Fibroblast of lung (primary cell): ENCODE data around the gene FLNC. TPM values are rescaled to one million over a fixed set of nuclear protein-coding genes. Genes with fewer than 3 reads are reported as not detected.

Experiments used
- DNase-seq, 2 donors: peaks; one replicate each; pipeline versions ENCODE4 v3.0.0 to v3.0.0-alpha.2; 2010; ENCODE audit warnings: low read depth in 2 of 2
- H2AFZ ChIP-seq: 2 replicates; pipeline ENCODE4 v1.5.1; 2012; ENCODE audit warnings: low read length, control low read depth, inconsistent platforms
- H3K27ac ChIP-seq: 2 replicates; pipeline ENCODE4 v1.5.1; 2011; ENCODE audit warnings: low read length, control low read depth; ENCODE audit not compliant: insufficient read depth
- H3K27me3 ChIP-seq: 2 replicates; pipeline ENCODE4 v1.5.1; 2011; ENCODE audit warnings: mild to moderate bottlenecking, low read length; ENCODE audit not compliant: control insufficient read depth, insufficient read depth
- H3K36me3 ChIP-seq: 2 replicates; pipeline ENCODE4 v1.5.1; 2011; ENCODE audit warnings: low read length; ENCODE audit not compliant: control insufficient read depth, insufficient read depth
- H3K4me1 ChIP-seq: 2 replicates; pipeline ENCODE4 v1.5.1; 2011; ENCODE audit warnings: low read length; ENCODE audit not compliant: control insufficient read depth, insufficient read depth; ENCODE audit errors: extremely low read depth
- H3K4me2 ChIP-seq: 2 replicates; pipeline ENCODE4 v1.5.1; 2011; ENCODE audit warnings: low read length, control low read depth; ENCODE audit not compliant: insufficient read depth; ENCODE audit errors: extremely low read depth
- H3K4me3 ChIP-seq, 4 experiments: fragments of 200-600 bp in 1 of 4; sonication (generic) in 1 of 4; replicated peaks in 1 of 4; 2 replicates each; pipeline ENCODE4 v1.5.1; 2011 to 2016; ENCODE audit warnings: low read length in 4 of 4, low read depth in 3 of 4, mild to moderate bottlenecking in 3 of 4, control low read depth in 2 of 4, inconsistent platforms in 1 of 4, mixed read lengths in 1 of 4; ENCODE audit not compliant: insufficient read depth in 1 of 4; ENCODE audit errors: control extremely low read depth in 1 of 4
- H3K79me2 ChIP-seq: 2 replicates; pipeline ENCODE4 v1.5.1; 2012; ENCODE audit warnings: mild to moderate bottlenecking, low read length, inconsistent platforms; ENCODE audit not compliant: control insufficient read depth, insufficient read depth
- H3K9ac ChIP-seq: 2 replicates; pipeline ENCODE4 v1.5.1; 2011; ENCODE audit warnings: mild to moderate bottlenecking, low read length, control low read depth; ENCODE audit not compliant: insufficient read depth
- H3K9me3 ChIP-seq: 2 replicates; pipeline ENCODE4 v1.5.1; 2012; ENCODE audit warnings: low read depth, low read length; ENCODE audit not compliant: control insufficient read depth, insufficient read depth
- H4K20me1 ChIP-seq: 2 replicates; pipeline ENCODE4 v1.5.1; 2011; ENCODE audit warnings: low read length; ENCODE audit not compliant: control insufficient read depth, insufficient read depth; ENCODE audit errors: extremely low read depth
- EZH2 ChIP-seq: IDR thresholded peaks from 2 replicates; pipeline ENCODE4 v1.5.1; 2012; ENCODE audit warnings: low read length, control low read depth, mild to moderate bottlenecking; ENCODE audit errors: missing control alignments
- polyA plus RNA-seq, 2 donors: library from polyadenylated mRNA; depleted of rRNA in 1 of 2; stranded (reverse) in 1 of 2; unstranded in 1 of 2; fragments of >200 nt; gene quantifications; 2 replicates each; pipeline ENCODE4 v1.2.1, GENCODE V29; 2011 to 2012; ENCODE audit warnings: missing spikeins in 1 of 2
- total RNA-seq: library from RNA; depleted of rRNA; stranded (reverse); fragments of >200 nt; gene quantifications from 2 replicates; pipeline ENCODE4 v1.2.1, GENCODE V29; 2014
- TF ChIP-seq, protein P1 (sequence below), 2 donors: IDR thresholded peaks in 1 of 2; conservative IDR thresholded peaks in 1 of 2; 1 replicate in 1 of 2; 2 replicates in 1 of 2; pipeline ENCODE4 v1.5.1; 2011 to 2012; ENCODE audit warnings: low read length in 2 of 2, control low read depth in 1 of 2, inconsistent platforms in 1 of 2, low read depth in 1 of 2, mild to moderate bottlenecking in 1 of 2

FLNC gene
- total and polyA plus RNA-seq, 2 donors (not counting 1 experiment from before 2014, with no cell fraction given) = 29.3 to 191 TPM

DNA sequence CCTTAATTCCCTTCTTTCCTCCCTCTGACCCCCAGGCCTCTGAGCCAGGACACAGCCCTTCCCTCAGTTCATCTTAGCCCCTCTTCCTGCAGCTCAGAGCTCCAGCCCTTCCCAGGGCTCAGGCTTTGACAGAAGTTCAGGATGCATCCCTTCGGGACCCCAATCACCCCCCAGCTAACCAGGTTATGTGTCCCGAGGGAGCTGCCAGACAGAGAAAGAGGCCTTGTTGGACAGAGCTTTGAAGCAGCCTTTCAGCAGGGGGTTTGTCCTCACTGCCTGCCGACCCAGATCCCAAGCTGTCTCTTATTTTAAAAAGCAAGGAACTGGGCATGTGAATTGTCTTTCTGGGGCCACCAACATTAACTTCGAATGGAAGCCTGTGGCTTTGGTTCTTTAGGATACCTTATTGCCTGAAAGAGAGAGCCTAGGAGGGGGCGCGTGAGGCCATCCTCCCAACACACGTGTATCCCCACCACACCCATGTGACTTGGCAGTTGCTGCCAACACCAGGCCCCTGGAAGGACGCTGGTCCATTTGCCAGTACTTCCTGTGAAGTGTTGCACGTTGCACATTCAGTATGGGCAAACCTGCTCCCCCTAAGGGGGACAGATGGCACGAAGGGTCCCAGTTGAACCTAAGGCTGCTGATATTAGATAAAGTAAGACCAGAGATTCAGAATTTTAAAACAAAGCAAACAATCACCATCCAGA, 37.6 kb upstream of the FLNC start:
- Histone ChIP-seq H3K9me3 (no peaks in the 10 kb centered on the region), H4K20me1 (no peaks in the 10 kb centered on the region), H3K4me1 (peaks cover 2% of the 10 kb centered on the region), H3K4me2 (no peak overlapping the region), H3K27ac (no peak overlapping the region), H2AFZ (no peak overlapping the region), H3K79me2 (no peaks in the 10 kb centered on the region), H3K4me3 (peak overlapping the region in 3 of 4 experiments; percentile 6 to 88 (median 27)), H3K36me3 (no peaks in the 10 kb centered on the region), H3K9ac (no peak overlapping the region), H3K27me3 (peaks cover 7% of the 10 kb centered on the region)
- DNase-seq = no peak
- no peak for TF ChIP-seq EZH2
- TF ChIP-seq, protein P1, sequence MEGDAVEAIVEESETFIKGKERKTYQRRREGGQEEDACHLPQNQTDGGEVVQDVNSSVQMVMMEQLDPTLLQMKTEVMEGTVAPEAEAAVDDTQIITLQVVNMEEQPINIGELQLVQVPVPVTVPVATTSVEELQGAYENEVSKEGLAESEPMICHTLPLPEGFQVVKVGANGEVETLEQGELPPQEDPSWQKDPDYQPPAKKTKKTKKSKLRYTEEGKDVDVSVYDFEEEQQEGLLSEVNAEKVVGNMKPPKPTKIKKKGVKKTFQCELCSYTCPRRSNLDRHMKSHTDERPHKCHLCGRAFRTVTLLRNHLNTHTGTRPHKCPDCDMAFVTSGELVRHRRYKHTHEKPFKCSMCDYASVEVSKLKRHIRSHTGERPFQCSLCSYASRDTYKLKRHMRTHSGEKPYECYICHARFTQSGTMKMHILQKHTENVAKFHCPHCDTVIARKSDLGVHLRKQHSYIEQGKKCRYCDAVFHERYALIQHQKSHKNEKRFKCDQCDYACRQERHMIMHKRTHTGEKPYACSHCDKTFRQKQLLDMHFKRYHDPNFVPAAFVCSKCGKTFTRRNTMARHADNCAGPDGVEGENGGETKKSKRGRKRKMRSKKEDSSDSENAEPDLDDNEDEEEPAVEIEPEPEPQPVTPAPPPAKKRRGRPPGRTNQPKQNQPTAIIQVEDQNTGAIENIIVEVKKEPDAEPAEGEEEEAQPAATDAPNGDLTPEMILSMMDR (conservative IDR thresholded peaks at IDR 0.05 in 1 of 2, IDR thresholded peaks at IDR 0.05 in 1 of 2; ENCODE audit: low read depth in 1 of 2, low read length in 2 of 2) = no peak

DNA sequence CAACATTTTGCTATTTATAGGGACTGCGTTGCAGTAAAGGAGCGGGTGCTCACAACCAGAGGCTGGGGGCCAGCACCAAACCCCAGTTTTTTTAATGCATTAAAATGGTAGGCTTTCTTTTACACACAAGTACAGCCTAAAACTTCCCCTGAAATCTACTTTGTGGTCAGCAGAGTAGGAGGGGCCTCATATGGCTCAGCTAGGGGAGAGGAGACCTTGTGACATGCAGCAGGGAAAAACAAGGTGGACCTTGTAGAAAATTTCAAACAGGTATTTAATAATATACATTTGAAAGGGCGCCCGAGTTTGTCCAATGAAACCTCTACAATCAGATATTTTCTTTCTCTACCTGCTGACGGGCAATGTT, 37.0 kb upstream of the FLNC start:
- H2AFZ ChIP-seq = no peak overlapping the region
- no peaks in the 10 kb centered on the region for H4K20me1 ChIP-seq
- H3K4me2 ChIP-seq = no peak overlapping the region
- H3K79me2 ChIP-seq = no peaks in the 10 kb centered on the region
- peaks cover 7% of the 10 kb centered on the region for H3K27me3 ChIP-seq
- no peak for TF ChIP-seq EZH2
- H3K9ac ChIP-seq = no peak overlapping the region
- H3K36me3 ChIP-seq = no peaks in the 10 kb centered on the region
- no peaks in the 10 kb centered on the region for H3K9me3 ChIP-seq
- no peak overlapping the region for H3K27ac ChIP-seq
- H3K4me3 ChIP-seq = no peak overlapping the region
- H3K4me1 ChIP-seq = peaks cover 2% of the 10 kb centered on the region
- no peak for DNase-seq

DNA sequence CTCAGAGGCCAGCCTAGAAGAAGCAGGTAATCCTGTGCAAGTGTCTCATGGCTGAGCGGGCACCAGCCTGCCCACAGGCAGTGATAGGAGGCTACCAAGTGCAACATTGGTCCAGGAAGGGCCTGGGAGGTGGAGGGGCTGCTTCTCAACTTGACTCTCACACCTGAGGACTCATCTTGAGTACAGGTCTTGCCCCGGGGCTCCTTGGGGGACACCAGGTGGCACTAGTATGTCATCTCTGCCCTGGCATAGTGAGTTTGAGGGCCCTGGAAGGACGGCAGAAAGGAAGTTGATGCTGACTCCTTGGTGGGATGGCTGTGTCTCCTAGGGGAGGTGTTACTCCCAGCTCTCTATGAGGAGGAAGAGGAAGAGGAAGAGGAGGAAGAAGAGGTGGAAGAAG, 36.2 kb upstream of the FLNC start:
- Histone ChIP-seq H4K20me1 (no peaks in the 10 kb centered on the region), H3K79me2 (no peaks in the 10 kb centered on the region), H3K9ac (no peak overlapping the region), H3K4me3 (no peak overlapping the region), H3K27me3 (peaks cover 1% of the 10 kb centered on the region), H3K4me1 (peaks cover 2% of the 10 kb centered on the region), H2AFZ (no peak overlapping the region), H3K9me3 (no peaks in the 10 kb centered on the region), H3K36me3 (no peaks in the 10 kb centered on the region), H3K27ac (no peak overlapping the region), H3K4me2 (no peak overlapping the region)
- no peak for DNase-seq
- no peak for TF ChIP-seq EZH2
- TF ChIP-seq, protein P1 (conservative IDR thresholded peaks at IDR 0.05 in 1 of 2, IDR thresholded peaks at IDR 0.05 in 1 of 2; ENCODE audit: low read depth in 1 of 2, low read length in 2 of 2) = no peak
